ENCODE data around the gene INTS3.
"Not testable (repeated sequence)": the region's sequence is repeated elsewhere in the genome, so short reads cannot be mapped to it uniquely, and the experiment has no call there.

INTS3 gene

GRCh38 chr1:153779781-153780541 is 52.1 kb downstream of the INTS3 start:
- DNase-seq: no peak

GRCh38 chr1:153780551-153780950 is 52.7 kb downstream of the INTS3 start:
- DNase-seq: no peak

DNA sequence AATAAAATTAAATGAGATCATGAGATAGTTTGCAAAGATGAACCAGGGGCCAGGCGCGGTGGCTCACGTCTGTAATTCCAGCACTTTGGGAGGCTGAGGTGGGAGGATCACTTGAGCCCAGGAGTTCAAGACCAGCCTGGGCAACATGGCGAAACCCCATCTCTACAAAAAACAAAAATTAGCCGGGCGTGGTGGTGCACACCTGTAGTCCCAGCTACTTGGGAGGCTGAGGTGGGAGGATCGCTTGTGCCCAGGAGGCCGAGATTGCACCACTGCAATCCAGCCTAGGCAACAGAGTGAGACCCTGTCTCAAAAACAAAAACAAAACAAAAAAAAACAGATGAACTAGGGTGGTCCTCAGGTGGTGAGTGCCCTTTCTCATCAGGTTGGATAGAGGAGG is 54.8 kb downstream of the INTS3 start:
- not testable (repeated sequence) for DNase-seq

GRCh38 chr1:153783233-153784190 is 55.7 kb downstream of the INTS3 start:
- DNase-seq: peak; percentile 92

DNA sequence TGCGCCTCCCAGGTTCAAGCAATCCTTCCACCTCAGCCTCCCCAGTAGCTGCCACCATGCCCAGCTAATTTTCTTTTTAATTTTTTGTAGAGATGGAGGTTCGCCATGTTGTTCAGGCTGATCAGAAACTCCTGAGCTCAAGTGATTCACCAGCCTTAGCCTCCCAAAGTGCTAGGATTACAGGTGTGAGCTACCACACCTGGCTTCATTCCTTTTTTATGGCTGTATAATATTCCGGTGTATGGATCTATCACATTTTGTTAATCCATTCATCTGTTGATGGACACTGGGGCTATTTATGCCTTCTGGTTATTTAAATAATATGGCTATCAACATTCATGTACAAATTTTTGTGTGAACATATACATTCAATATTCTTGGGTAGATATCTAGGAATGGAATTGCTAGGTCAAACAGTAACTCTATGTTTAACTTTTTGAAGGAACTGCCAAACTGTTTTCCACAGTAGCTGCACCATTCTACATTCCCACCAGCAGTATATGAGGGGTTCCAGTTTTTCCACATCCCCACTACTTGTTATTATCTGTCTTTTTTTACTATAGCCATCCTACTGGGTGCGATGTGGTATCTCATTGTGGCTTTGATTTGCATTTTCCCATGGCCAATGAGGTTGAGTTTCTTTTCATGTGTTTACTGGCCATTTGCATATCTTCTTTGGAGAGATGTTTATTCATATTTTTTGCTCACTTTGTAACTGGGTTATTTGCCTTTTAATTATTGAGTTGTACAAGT is 58.4 kb downstream of the INTS3 start:
- DNase-seq: no peak

DNA sequence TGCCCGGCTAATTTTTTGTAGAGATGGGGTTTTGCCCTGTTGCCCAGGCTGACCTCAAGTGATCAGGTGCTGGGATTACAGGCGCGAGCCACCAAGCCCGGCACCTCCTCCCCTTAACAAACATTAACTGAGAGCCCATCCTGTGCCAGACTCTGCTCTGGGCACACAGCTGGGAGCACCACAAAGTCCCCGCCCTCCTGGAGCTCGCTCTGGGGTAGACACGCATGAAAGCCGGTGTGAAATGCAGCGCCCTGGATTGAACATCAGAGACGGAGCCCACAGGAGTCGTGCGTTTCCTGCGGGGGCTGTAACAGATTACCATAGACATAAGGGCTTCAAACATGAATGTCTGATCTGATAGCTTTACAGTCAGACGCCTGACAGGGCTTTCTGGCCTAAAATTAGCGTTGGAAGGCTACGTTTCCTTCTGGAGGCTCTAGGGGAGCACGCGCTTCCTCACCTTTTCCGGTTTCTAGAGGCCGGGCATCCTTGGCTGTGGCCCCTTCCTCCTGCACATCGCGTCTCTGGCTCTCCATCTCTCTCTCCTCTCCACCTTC is 61.7 kb downstream of the INTS3 start:
- DNase-seq: peak; percentile 27

DNA sequence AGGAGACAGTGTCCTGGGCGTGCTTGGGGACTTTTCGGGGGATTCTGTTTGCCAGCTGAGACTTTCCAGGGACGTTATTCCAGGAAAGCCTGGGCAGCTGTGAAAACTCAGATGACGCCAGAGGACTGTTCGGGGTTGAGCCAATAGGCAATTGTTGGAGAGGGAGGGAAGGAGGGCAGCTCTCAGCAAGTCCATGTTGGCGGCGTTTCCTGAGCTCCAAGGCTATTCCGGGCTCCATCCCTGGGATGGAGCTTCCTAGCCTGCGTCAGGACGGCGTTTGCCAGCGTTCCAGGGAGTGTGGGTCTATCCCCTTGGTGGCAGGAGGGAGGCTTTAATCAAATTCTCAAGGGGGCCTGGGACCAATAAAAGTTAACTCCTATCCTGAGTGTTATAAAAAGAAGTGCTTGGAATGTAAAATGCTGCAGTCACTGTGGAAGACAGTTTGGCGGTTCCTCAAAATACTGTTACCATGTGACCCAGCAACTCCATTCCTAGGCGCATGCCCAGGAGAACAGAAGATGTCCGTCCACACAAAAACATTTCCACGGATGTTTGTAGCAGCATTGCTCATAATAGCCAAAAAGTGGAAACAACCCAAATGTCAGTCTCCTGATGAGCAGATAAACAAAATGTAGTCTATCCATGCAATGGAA is 62.6 kb downstream of the INTS3 start:
- DNase-seq: peak; percentile 12

DNA sequence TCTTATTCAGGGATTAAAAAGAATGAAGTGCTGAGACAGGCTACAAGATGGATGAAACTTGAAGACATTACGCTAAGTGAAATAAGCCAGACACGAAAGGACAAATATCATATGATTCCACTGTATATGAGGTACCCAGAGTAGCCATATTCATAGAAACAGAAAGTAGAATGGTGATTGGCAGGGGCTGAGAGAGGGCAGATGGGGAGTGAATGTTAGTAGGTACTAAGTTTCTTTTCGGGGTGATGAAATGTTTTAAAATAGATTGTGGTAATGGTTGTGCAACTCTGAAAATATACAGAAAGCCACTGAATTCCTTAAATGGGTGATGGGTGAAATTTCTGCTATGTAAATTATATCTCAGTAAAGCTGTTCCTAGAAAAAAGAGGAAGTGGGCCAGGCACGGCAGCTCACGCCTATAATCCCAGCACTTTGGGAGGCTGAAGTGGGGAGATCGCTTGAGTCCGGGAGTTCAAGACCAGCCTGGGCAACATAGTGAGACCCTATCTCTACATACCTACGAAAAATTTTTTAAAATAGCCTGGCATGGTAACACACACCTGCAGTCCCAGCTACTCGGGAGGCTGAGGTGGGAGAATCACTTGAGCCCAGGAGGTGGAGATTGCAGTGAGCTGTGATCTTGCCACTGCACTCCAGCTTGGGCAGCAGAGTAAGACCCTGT is 63.3 kb downstream of the INTS3 start:
- DNase-seq: no peak

- DNase-seq: no peak
These were observed 63.9 kb downstream of the INTS3 start for GRCh38 chr1:153791648-153792253.

GRCh38 chr1:153792631-153793041 is 64.8 kb downstream of the INTS3 start:
- no peak for DNase-seq

- DNase-seq: no peak
These were observed 65.6 kb downstream of the INTS3 start for GRCh38 chr1:153793261-153793972.

DNA sequence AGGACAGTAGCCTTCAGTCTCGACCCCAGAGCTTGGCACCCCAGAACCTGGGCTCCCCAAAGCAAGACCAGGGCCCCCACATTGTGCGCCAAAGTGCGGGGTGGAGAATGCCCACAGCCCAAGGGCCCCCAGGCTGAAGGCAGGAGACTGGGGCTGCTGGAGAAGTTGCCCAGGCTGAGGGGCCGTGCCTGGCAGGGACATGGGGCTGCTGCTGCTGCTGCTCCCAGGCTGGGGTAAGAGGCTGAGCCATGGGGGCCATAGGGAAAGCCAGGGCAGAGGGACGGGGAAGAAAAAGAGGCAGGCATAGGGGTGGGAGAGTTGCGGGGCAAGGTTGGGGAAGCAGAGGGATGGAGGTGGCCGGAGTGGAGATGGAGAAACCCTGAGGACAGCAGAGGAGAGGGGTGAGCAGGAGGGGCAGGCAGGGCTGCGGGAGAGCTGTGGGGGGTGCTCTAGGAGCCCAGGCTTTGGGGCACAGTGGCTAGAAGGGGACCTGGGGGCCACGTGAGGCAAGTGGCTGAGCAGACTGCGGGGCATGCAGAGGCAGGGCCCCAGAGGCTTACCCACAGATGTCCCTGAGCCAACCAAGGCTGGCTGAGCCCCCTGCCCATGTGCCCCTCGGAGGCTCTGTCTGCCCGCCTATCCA is 66.2 kb downstream of the INTS3 start:
- no peak for DNase-seq

- no peak for DNase-seq
These were observed 66.9 kb downstream of the INTS3 start for GRCh38 chr1:153794624-153795329.

GRCh38 chr1:153795330-153795837 is 67.5 kb downstream of the INTS3 start:
- DNase-seq: no peak

DNA sequence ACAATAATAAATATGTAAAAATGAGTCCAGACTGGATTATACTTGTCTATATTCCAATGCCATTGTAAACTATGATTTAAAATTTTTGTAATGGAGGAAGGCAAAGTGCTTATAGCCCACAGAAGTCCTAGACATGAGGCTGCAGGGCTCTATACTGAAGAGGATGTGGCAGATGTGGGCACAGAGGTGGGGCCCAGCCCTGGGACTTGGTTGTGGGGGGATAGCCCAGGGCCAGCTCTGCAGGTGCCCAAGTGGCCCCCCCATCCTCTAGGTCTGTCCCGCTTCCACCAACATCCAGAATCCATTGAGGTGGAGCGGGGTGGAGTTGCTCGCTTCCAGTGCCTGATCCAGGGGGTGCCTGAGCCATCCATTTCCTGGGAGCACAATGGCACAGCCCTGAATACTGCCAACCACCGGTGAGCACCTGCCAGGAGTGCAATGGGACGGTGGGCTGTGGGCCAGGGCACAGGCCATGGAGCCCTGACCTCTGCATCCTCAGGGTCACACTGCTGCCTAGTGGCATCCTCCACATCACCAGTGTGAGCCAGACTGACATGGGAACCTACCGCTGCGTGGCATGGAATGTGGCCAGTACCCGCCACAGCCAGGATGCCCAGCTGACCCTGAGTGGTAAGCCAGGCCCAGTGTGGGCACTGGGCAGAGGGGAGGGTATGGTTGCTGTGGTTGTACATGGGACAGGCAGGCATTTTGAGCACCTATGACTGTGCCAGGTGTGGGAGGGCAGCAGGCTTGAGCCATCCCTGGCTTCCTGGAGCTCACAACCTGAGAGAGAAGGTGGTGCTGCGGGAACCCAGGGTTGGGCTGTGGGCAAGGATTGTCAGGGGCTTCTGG is 68.3 kb downstream of the INTS3 start:
- DNase-seq: no peak

GRCh38 chr1:153796786-153797659 is 69.2 kb downstream of the INTS3 start:
- peak; percentile 86 for DNase-seq

- no peak for DNase-seq
These were observed 70.6 kb downstream of the INTS3 start for GRCh38 chr1:153798468-153798780.

Measured in activated CD8-positive, alpha-beta memory T cell treated with anti-CD3 and anti-CD28 coated beads, Interleukin-2, amount 50 U/mL, for 4 hours (primary cell).